A549 (cell line): Measurements from ENCODE around the gene NINJ1. TPM values are rescaled to one million over a fixed set of nuclear protein-coding genes. Genes with fewer than 3 reads are reported as not detected.
"Not testable (repeated sequence)": the region's sequence is repeated elsewhere in the genome, so short reads cannot be mapped to it uniquely, and the experiment has no call there.

Experiments
- ATAC-seq, 2 experiments: fragments of 200-7000 bp in 1 of 2; fragments of >200 bp in 1 of 2; cut with Nextera tagmentation in 1 of 2; cut with Tn5 transposase in 1 of 2; 3 replicates each; pipeline versions ENCODE4 v1.8.0 to v1.9.1; 2018 to 2020; ENCODE audit warnings: mild to moderate bottlenecking in 1 of 2, moderate library complexity in 1 of 2
- CTCF ChIA-PET: fragments of 300-600 bp; sonication (Branson Sonifier 250); formaldehyde crosslinking; extraction: SDS; loops from one replicate; lab custom pipeline; 2021; ENCODE audit warnings: antibody characterized with exemption, inconsistent platforms; lab: Yijun Ruan, JAX
- POLR2A ChIA-PET: fragments of 350-600 bp; formaldehyde crosslinking; extraction: SDS; loops from one replicate; lab custom pipeline; 2021; ENCODE audit warnings: antibody characterized with exemption, inconsistent platforms; lab: Yijun Ruan, JAX
- DNase-seq, 2 experiments: peaks; one replicate each; pipeline versions ENCODE4 v3.0.0 to v3.0.0-alpha.2; 2011 to 2016; ENCODE audit warnings: low read depth in 1 of 2, low spot score in 1 of 2
- FAIRE-seq: peaks from 2 replicates; lab custom pipeline; 2011; peaks lifted over from hg19 to GRCh38; lab: Jason Lieb, UNC
- H3K27ac ChIP-seq, 2 experiments: fragments of >200 bp; sonication (Bioruptor Twin); formaldehyde crosslinking; 3 replicates each; pipeline ENCODE4 v1.5.1; 2016 to 2017
- H3K4me1 ChIP-seq: fragments of >200 bp; sonication (Bioruptor Twin); formaldehyde crosslinking; 3 replicates; pipeline ENCODE4 v1.6.1; 2016
- H3K4me2 ChIP-seq: fragments of >200 bp; sonication (Bioruptor Twin); formaldehyde crosslinking; 3 replicates; pipeline ENCODE4 v1.6.1; 2016
- H3K4me3 ChIP-seq: fragments of >200 bp; sonication (Bioruptor Twin); formaldehyde crosslinking; 3 replicates; pipeline ENCODE4 v1.5.1; 2016
- H3K9me3 ChIP-seq: fragments of >200 bp; sonication (Bioruptor Twin); formaldehyde crosslinking; 3 replicates; pipeline ENCODE4 v1.6.1; 2016
- BHLHE40 ChIP-seq: IDR thresholded peaks from 2 replicates; pipeline ENCODE4 v1.6.1; 2012; ENCODE audit warnings: low read depth, low read length, inconsistent platforms
- CEBPB ChIP-seq, 2 experiments: fragments of >200 bp in 1 of 2; sonication (Bioruptor Twin) in 1 of 2; formaldehyde crosslinking in 1 of 2; IDR thresholded peaks; 2 replicates each; pipeline ENCODE4 v1.6.1; 2012 to 2016
- CHD2 ChIP-seq: fragments of 150-350 bp; IDR thresholded peaks from 2 replicates; pipeline ENCODE4 v1.6.1; 2014; ENCODE audit warnings: low read length; ENCODE audit not compliant: partially characterized antibody
- EHF ChIP-seq: fragments of 250-450 bp; sonication (Bioruptor Pico); IDR thresholded peaks from 2 replicates; pipeline ENCODE4 v1.5.0; 2020; ENCODE audit warnings: mild to moderate bottlenecking
- FOXS1 ChIP-seq: fragments of 250-450 bp; sonication (Bioruptor Pico); IDR thresholded peaks from 2 replicates; pipeline ENCODE4 v1.5.0; 2020; ENCODE audit warnings: mild to moderate bottlenecking, moderate library complexity
- HMGXB4 ChIP-seq: fragments of 250-450 bp; sonication (Bioruptor Pico); IDR thresholded peaks from 2 replicates; pipeline ENCODE4 v1.5.0; 2021; ENCODE audit warnings: mild to moderate bottlenecking, moderate library complexity, borderline replicate concordance
- HOXB5 ChIP-seq: fragments of 250-450 bp; sonication (Bioruptor Pico); IDR thresholded peaks from 2 replicates; pipeline ENCODE4 v1.5.0; 2020; ENCODE audit warnings: mild to moderate bottlenecking, moderate library complexity
- MAX ChIP-seq: IDR thresholded peaks from 2 replicates; pipeline ENCODE4 v1.6.1; 2012
- MAZ ChIP-seq: fragments of 150-350 bp; IDR thresholded peaks from 2 replicates; pipeline ENCODE4 v1.6.1; 2014; ENCODE audit warnings: antibody characterized with exemption, low read depth, low read length, borderline replicate concordance
- NFE2L2 ChIP-seq: fragments of 150-350 bp; conservative IDR thresholded peaks from 2 replicates; pipeline ENCODE4 v1.6.1; 2014; ENCODE audit warnings: low read length
- NPAS2 ChIP-seq: fragments of 250-450 bp; sonication (Bioruptor Pico); IDR thresholded peaks from 2 replicates; pipeline ENCODE4 v1.8.0; 2022; ENCODE audit warnings: mild to moderate bottlenecking, moderate library complexity, borderline replicate concordance
- NR3C1 ChIP-seq: fragments of >200 bp; sonication (Bioruptor Twin); formaldehyde crosslinking; IDR thresholded peaks from 3 replicates; pipeline ENCODE4 v1.6.1; 2017
- RFX5 ChIP-seq: fragments of 450-650 bp; IDR thresholded peaks from 2 replicates; pipeline ENCODE4 v1.7.1; 2014; ENCODE audit warnings: antibody characterized with exemption, mild to moderate bottlenecking, moderate library complexity
- RNF2 ChIP-seq: fragments of 200-600 bp; sonication (generic); IDR thresholded peaks from 2 replicates; pipeline ENCODE4 v1.6.1; 2016; ENCODE audit warnings: low read depth, mild to moderate bottlenecking, antibody characterized with exemption, moderate library complexity, borderline replicate concordance
- WGBS: methylation state at CpG from one replicate; pipeline ENCODE4 v1.1.6; 2017; ENCODE audit errors: missing lambda C conversion rate; 5-methylcytosine and 5-hydroxymethylcytosine counted together
- polyA plus RNA-seq, 4 experiments: library from polyadenylated mRNA; depleted of rRNA in 3 of 4; stranded (reverse); fragments of >200 nt; fragmentation: RNase III in 1 of 4; extraction: RNeasy Plus Mini Kit Qiagen cat#74134 plus additional on column Dnase treatment in 1 of 4; gene quantifications; 2 replicates in 3 of 4; 3 replicates in 1 of 4; pipeline ENCODE4 v1.2.3, GENCODE V29; 2011 to 2017

The NINJ1 gene
- polyA plus RNA-seq, 2 of the 4 experiments (the other 2 are of a cell fraction) = 27.0 to 60.4 TPM

DNA sequence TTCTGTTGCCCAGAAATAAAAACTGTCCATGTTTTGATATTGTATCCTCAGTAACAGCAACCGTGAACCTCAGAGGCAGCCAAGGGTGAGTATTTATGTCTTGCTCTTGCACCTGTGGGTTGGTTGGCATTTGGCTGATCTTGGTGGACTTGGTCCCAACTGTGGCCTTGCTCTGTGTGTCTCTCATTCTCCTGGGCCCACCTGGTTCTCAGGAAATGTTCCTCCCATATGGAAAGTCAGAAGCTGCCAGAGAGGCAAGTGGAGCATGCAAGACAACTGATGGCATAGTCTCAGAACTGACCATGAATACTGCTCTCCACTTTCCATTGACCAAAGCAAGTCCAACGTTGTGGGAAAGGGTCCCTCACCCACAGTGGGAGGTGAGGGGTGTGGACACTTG is 13.6 kb upstream of the NINJ1 start:
- FAIRE-seq (no peak), ATAC-seq (no peak), DNase-seq (no peak)
- WGBS = 47% methylated on average over 2 of the region's 2 CpGs
- Histone ChIP-seq H3K27ac (no peak overlapping the region), H3K4me1 (no peaks in the 10 kb centered on the region), H3K9me3 (no peaks in the 10 kb centered on the region), H3K4me2 (no peak overlapping the region), H3K4me3 (no peak overlapping the region)
- TF ChIP-seq MAX (no peak), NPAS2 (no peak), FOXS1 (no peak)
- ChIA-PET POLR2A (no interaction called here), CTCF (no interaction called here)

- FAIRE-seq = not testable (repeated sequence)
Measured at GRCh38 chr9:93146696-93147095, 12.6 kb upstream of the NINJ1 start.

DNA sequence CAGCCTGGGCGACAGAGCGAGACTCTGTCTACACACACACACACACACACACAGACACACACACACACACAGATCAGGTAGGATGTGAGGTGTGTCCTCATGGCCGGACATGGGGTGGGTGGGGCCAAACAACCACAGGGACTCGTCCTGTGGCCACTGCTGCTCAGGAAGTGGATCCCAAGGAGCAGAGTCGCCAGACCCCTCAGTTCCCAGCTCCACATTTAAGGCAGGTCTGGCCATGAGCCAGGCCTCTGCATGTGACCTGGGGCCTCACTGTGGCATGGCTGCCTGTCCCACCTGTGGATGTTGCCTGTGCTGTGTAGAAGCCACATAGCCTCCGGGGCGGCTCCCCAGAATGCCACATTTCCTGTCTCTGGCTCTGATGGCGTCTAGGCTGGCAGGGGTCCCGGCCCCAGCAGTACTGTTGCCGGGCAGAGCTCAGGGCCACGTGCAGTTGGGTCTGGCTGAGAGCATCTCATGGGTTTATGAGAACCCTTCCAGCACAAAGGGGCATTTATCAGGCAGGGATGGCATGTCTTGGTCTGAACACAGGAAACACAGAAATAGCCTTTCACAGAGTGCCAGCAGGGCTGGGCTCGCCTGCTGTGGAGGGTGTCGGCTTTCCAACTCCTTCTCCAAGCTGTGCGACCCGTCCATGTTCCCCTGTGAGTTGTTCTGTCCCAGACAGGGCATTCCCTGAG is 9.9 kb upstream of the NINJ1 start:
- Histone ChIP-seq H3K9me3 (no peaks in the 10 kb centered on the region), H3K4me3 (no peak overlapping the region), H3K4me2 (no peak overlapping the region), H3K27ac (no peak overlapping the region), H3K4me1 (no peaks in the 10 kb centered on the region)
- no peak for FAIRE-seq
- ChIA-PET POLR2A (interaction anchor here (1.4 kb wide), 1 partner anchor 10 kb away, joined by 5 read pairs; the partner anchor contains the start of gene NINJ1), CTCF (interaction anchor here (0.7 to 3.3 kb wide), 5 partner anchors 9 to 161 kb away, joined by 3 to 13 read pairs (median 4); no protein-coding TSS in a partner anchor)
- TF ChIP-seq RFX5 = no peak
- TF ChIP-seq CHD2 = no peak
- TF ChIP-seq NR3C1 = no peak
- WGBS = 87% methylated on average over 7 of the region's 15 CpGs
- peak in 1 of 2 experiments; percentile 49; a peak in 3 of 6 replicates for ATAC-seq
- DNase-seq = no peak

More at GRCh38 chr9:93146696-93147095, 12.6 kb upstream of the NINJ1 start:
- H3K4me1 ChIP-seq, ATAC-seq, POLR2A ChIA-PET, DNase-seq, H3K4me3 ChIP-seq, H3K9me3 ChIP-seq, H3K4me2 ChIP-seq, H3K27ac ChIP-seq: not testable (repeated sequence)
- CTCF ChIA-PET = interaction anchor here (3.3 kb wide), 1 partner anchor 8 kb away, joined by 13 read pairs; no protein-coding TSS in a partner anchor
- 73% methylated on average over 6 of the region's 6 CpGs for WGBS

- DNase-seq (no peak), ATAC-seq (no peak), FAIRE-seq (no peak)
- CTCF ChIA-PET = interaction anchor here (0.8 to 1.4 kb wide), 4 partner anchors 13 to 138 kb away, joined by 3 read pairs; no protein-coding TSS in a partner anchor
- Histone ChIP-seq H3K4me1 (no peaks in the 10 kb centered on the region), H3K4me3 (no peak overlapping the region), H3K9me3 (no peaks in the 10 kb centered on the region), H3K4me2 (no peak overlapping the region), H3K27ac (no peak overlapping the region)
- POLR2A ChIA-PET = no interaction called here
- WGBS = 79% methylated on average over 6 of the region's 8 CpGs
- TF ChIP-seq MAZ = no peak
- TF ChIP-seq CHD2 = no peak
- no peak for TF ChIP-seq EHF (CRISPR knock-in tag)
- no peak for TF ChIP-seq NR3C1
- no peak for TF ChIP-seq NFE2L2
- no peak for TF ChIP-seq CEBPB (IDR thresholded peaks at IDR 0.05)
- TF ChIP-seq HMGXB4 (CRISPR knock-in tag) = no peak
- TF ChIP-seq HOXB5 (CRISPR knock-in tag) = no peak
- no peak for TF ChIP-seq RNF2
- TF ChIP-seq BHLHE40 = no peak
Measured at GRCh38 chr9:93141771-93142483, 7.9 kb upstream of the NINJ1 start.
